ENCODE data around the gene TMEFF1.

The TMEFF1 gene

DNA sequence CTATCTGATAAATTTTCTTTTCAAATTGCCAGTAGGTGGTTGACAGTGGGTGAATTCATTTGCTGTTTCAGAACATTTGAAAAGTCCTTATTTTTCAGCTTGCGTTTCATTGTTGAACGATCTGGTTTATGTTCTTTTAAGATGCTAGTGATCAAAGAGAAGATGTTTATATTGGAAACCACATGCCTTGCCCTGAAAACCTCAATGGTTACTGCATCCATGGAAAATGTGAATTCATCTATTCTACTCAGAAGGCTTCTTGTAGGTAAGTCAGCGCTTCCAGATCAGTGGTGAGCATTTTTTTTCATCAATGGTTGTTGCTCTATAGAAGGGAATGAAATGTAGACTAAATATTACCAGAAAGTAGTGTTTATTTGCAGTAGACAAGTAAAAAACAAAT, 88.3 kb downstream of the TMEFF1 start:
- intact Hi-C loops (cut with DNase I), result no loop called here
- DNase-seq, result no peak

DNA sequence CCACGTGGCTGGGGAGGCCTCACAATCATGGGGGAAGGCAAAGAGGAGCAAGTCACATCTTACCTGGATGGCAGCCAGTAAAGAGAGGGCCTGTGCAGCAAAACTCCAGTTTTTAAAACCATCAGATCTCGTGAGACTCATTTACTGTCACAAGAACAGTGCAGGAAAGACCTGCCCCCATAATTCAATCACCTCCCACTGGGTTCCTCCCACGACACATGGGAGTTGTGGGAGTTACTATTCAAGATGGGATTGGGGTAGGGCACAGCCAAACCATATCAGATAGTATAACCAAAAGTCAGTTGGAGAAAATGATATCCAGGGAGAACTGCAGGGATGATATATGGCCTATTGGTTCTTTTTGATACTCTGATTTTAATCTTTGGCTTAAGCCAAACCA, 94.9 kb downstream of the TMEFF1 start:
- DNase-seq, result no peak
- intact Hi-C loops (cut with DNase I), result no loop called here

DNA sequence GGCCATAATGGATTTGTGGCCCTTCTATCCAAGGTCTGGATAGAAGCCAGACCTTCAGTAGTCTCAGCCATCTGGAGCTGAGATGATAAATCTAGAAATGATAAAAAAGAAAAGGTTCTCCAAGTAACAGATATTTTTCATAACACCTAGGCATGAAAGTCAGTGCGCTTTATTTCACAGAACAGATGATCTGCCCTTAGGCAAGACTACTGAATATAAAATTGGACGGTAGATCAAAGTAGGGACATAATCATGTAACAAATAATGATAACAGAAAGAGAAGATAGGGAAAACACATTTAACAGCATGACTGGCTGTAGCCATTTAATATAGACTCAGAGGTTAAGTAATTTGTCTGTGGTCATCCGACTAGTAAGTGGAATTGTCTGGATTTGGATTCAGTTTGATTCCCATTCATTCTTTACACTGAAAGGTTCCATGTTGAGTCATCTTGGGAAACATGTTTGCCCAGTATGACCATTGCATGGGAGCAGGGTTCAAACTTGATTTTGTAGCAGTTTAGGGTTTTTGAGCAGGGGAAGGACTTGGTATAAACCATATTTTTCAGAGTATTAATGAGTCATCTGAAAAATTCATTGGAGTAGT, 100.8 kb downstream of the TMEFF1 start:
- intact Hi-C loops (cut with DNase I), result no loop called here
- DNase-seq, result no peak

DNA sequence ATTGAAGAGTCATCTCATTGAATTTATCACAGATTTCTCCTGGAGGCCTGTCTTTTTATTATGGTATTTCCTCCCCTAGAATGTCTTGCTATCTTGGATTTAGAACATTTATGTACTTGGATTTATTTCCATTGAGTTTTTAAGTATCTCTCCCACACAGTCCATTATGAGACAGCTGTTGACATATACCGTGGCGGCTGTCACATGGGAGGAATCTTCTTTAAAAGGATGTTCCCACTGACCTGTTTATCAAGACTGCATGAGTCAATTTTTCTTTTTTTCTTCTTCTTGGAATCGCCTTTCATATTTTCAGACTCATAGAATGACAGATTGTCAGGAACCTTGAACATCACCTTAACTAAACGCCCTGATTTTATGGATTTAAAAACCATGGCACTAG, 102.1 kb downstream of the TMEFF1 start:
- no peak for DNase-seq
- intact Hi-C loops (cut with DNase I), result no loop called here

DNA sequence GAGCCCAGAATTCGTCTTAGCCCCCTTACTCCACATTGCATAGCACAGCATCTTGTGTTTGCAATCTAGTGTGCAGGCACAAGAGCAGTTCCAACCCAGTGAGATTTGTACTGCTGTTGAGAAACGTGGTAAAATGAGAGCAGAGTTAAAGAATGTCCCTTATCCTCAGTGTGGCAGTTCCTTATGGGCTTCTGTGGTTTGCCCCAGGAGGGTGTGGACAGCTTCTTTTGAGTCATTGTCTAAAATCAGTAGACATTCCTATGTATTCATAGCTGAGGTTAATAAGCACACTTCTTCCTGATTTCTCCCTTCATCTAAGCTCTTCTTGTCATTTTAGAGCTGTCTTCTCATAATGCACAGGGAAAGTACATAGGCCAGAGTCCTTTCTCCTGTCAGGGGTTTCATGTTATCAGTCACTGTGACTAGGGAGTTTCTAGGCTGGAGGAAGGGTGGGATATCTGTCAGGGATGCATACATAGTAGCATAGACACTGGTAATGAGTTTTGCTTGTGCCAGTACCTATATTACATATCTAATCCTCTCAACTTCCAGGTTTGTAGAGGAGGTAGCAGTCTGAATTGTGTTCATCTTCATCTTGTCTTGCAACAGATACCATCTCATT, 102.9 kb downstream of the TMEFF1 start:
- DNase-seq, result no peak
- intact Hi-C loops (cut with DNase I), result no loop called here

DNA sequence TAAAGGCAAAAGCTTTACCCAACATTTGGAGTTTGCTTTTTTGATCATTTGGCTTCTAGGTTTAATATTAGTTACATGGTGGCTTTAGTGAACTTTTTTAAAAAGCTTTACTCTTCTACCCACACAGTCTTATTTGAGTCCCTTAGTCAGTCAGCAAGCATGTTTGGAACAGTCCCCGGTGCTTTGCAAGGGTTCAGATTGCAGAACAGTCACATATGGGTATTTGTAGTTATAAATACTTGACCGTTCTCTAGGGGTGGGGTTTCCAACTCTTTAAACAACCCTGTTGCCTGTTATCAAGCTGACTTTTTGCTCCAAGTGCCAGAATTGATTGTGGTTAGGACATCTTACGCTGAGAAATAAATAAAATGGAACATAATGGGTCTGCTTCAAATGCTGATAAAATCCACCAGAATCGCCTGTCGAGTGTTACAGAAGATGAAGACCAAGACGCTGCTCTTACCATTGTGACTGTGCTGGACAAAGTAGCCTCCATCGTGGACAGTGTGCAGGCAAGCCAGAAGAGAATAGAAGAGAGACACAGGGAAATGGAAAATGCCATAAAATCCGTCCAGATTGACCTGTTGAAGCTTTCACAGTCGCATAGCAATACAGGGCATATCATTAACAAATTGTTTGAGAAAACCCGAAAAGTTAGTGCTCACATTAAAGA, 105.0 kb downstream of the TMEFF1 start, which contains the start of gene CAVIN4:
Gene CAVIN4, plus strand, starts transcription at position 304 of the 673 bp plus-strand sequence. Its CDS starts 65 bp downstream, at position 369.
- DNase-seq, result no peak
- intact Hi-C loops (cut with DNase I), result no loop called here

DNA sequence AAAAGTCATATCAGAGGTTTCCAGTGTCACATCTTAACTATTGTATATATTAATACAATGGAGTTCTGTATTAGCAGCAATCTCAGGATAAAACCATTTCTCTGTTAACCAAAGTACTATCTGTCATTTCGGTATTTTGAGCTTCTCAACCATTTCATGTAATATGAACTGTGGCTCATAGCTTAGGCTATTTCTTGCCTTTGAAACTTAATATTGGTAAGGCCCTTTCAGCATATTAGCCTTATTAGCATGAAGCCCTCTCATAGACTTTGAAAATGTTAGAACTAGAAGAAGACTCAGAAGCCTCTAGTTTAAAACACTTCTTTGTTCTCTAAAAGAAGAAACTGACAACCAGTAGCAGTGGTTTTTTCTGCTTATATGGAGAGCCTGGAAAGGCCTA, 105.7 kb downstream of the TMEFF1 start:
- intact Hi-C loops (cut with DNase I), result no loop called here

DNA sequence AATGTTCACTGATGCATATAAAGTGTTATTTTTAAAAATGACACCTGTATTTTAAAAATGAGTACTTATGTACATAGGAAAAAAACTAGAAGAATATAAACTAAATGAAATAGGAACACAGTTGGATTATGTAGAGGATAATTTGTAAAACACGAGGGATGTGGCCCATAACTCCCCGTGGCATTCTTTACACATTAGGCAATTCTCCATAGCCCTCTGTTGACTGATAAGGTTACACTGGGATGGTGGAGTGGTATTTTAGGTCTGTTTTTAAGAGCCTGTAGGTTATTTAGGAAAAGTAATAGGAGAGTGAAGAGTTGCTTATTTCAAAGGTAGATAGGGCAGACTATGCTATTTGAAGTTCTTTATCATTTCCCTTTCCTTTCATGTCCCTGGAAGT, 106.7 kb downstream of the TMEFF1 start:
- intact Hi-C loops (cut with DNase I), result no loop called here
- no peak for DNase-seq

More for the DNA sequence above, 105.7 kb downstream of the TMEFF1 start:
- no peak for DNase-seq

DNA sequence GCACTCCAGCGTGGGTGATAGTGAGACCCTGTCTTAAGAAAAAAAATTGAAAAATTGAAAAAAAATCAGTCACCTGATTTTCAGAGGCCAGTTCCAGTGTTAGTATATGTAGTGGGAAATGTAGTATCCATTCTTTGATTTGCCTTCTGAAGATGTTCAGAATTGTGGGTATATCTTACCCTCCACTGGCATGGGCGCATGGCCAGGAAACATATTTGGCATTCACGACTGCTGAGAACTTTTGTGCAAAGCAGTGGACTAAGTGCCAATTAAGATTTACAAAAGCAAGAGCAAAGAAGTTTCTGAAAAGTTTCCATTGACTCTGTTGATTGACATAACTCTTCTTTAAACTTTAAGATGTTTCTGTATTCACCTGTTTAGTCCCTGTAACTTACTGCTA, 107.3 kb downstream of the TMEFF1 start:
- DNase-seq, result peak in 2 of 10 donors; percentile 52 to 71
- intact Hi-C loops (cut with DNase I), result no loop called here

DNA sequence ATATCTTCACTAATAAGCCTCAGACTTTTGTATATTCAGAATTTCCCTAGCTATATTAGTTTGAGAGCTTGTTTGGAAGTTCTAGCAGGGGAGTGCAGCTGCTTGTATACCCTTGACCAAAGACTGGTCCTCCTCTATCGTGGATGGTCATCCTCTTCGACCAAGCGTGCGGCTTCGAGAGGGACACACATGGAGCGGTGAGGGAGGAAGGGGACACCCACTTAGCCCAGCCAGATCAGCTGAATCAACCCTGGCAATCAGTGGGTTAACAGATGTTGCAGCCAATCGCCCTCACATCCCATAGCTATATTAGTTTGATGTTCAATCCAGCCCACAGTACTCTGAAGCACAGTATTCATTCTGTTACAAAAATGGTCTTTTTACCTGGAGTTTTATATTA, 108.1 kb downstream of the TMEFF1 start:
- DNase-seq, result peak in 1 of 10 donors; percentile 64
- intact Hi-C loops (cut with DNase I), result no loop called here

DNA sequence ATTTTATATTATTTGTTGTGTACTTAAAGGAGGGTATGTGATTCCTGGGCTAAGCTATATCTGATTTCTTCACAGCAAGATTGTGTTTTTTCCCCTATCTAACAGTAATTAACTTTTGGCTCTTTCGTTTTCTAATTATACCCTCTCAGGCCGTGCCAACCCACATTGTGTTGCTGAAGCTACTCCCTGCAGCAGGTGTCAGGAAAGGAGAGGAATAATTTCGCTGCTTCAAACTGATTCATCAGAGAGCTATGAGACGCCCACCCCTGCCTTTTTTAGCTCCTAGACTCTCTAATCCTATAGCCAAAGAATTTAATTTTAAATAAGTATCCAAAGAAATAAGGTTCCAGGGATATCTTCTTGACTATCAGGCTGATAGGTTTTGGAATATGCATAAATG, 108.7 kb downstream of the TMEFF1 start:
- intact Hi-C loops (cut with DNase I), result no loop called here
- no peak for DNase-seq

DNA sequence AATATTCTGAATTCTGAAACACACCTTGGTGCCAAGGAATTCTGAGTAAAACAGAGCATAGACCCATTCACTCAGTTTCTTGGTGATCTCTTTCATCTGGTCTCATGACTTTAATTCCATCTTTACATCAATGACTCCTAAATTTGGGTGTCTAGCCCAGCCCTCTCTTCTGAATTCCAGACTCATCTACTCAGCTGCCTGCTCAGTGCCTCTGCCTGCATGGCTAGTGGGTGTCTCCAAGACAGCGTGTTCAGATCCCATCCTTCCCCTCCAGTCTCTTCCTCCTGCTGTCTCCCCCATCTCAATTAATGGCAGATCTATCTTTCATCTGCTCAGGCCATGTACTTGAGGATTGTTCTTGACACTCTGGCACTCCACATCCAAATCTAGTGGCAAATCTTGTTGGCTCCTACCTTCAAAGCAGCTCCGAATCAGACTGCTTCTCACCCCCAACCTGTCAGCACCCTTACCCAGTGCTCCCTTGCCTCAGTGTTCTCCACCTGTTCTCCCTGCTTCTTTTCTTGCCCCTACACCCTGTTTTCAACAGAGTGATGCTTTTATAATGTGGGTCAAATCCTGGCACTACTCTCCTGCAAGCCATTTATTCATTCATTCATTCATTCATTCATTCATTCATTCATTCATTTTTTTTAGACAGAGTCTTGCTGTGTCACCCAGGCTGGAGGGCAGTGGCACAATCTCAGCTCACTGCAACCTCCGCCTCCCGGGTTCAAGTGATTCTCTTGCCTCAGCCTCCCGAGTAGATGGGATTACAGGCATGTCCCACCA, 110.3 kb downstream of the TMEFF1 start:
- intact Hi-C loops (cut with DNase I), result no loop called here

DNA sequence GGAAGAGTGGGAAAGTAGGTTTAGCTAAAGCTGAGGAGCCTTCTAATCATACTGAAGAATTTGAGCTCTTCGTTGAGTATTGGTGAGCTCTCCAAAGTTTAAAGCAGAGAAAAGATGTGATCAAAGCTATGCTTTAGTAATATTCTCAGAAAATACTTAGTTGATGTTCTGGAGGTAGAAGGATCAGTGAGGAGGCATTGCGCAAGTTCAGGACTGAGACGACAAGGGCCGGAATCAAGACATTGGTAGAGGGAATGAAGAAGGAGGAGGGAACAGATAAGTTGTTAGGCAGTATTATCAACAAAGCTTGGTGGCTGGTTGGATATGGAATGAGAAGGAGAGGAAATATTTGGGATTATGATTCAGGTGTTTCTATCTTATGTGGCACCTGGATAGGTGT, 112.0 kb downstream of the TMEFF1 start:
- intact Hi-C loops (cut with DNase I), result no loop called here
- no peak for DNase-seq

More for the DNA sequence above, 110.3 kb downstream of the TMEFF1 start:
- DNase-seq, result no peak

DNA sequence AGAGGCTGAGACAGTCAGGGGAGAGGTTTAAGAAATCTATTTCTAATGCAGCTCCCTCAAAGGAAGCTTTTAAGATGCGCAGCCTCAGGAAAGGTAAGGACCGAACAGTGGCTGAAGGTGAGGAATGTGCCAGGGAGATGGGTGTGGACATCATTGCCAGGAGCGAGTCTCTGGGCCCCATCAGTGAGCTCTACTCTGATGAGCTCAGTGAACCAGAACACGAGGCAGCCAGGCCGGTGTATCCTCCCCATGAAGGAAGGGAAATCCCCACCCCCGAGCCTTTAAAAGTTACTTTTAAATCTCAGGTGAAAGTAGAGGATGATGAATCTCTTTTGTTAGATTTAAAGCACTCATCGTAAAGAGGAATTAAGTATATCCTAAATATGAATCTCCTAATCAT, 113.1 kb downstream of the TMEFF1 start:
- intact Hi-C loops (cut with DNase I), result no loop called here
- no peak for DNase-seq

DNA sequence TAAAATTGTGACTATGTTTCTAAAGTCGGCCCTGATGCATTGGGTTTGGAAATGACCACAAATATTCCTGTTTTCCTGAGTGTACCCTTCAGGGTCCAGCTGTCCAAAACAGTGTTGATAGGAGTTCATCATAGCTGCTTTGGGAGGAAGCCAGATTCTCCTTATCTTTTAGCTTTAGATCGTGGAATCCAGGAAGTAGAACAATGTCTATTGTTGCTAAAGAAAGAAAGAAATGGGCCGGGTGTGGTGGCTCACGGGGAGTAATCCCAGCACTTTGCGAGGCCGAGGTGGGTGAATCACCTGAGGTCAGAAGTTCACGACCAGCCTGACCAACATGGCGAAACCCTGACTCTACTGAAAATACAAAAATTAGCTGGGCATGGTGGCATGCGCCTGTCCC, 114.4 kb downstream of the TMEFF1 start:
- DNase-seq, result no peak
- intact Hi-C loops (cut with DNase I), result no loop called here

DNA sequence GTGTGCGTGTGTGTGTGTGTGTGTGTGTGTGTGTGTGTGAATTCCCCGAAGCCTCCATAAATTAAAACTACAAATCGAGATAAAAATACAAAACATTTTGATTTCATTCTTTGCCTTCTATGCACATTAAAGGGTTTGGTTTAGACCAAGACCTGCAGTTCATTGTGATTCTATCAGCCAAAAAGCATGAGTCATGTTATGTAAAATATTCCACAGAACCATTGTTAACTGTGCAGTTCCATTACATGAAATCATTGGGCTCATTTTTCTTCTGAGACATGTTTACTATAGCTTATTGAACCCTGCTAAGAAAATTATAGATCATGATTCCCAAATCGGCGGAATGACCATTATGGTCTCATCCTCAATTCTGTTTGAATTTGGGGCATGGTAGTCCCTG, 116.6 kb downstream of the TMEFF1 start:
- no peak for DNase-seq
- intact Hi-C loops (cut with DNase I), result no loop called here

DNA sequence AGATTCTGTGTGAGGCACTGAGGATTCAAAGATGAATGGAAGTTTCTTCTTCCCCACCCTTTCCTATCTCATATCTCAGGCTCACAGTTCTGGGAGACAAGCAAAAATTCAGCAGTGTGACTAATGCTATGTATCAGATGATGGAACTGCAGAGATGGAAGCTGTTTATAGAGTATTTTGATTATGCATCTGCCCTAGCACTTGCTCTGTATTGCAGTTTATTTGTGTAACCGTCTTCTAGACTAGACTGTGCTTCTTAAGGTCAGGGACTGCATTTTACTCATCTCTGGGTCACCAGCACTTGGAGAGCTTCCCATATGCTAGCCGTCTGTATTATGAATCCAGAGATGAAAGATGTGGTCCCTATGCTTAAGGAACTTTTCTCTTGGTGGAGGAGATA, 117.5 kb downstream of the TMEFF1 start:
- no peak for DNase-seq
- intact Hi-C loops (cut with DNase I), result loop anchor here (10.0 kb wide), 1 partner anchor 116 kb away; the partner anchor contains the start of gene TMEFF1

DNA sequence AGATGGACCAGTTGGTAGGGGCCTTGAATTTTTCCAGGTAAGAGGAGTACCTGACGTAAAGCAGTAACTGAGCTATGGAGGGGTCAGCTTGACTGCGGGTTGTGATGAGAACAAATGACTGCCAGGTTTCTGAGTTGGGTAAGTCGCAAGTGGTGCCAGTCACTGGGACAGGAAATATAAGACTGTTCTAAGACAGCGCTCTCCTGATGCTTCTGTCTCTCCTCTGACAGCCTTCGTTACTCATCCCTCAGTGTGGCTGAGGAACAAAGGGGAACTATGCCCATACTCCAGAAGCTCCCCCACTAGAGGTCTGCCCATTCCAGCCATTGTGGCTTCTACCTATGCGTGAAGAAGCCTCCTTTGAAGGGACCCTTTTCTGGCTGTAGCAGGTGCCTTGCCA, 118.2 kb downstream of the TMEFF1 start:
- no peak for DNase-seq
- intact Hi-C loops (cut with DNase I), result loop anchor here (10.0 kb wide), 1 partner anchor 116 kb away; the partner anchor contains the start of gene TMEFF1

DNA sequence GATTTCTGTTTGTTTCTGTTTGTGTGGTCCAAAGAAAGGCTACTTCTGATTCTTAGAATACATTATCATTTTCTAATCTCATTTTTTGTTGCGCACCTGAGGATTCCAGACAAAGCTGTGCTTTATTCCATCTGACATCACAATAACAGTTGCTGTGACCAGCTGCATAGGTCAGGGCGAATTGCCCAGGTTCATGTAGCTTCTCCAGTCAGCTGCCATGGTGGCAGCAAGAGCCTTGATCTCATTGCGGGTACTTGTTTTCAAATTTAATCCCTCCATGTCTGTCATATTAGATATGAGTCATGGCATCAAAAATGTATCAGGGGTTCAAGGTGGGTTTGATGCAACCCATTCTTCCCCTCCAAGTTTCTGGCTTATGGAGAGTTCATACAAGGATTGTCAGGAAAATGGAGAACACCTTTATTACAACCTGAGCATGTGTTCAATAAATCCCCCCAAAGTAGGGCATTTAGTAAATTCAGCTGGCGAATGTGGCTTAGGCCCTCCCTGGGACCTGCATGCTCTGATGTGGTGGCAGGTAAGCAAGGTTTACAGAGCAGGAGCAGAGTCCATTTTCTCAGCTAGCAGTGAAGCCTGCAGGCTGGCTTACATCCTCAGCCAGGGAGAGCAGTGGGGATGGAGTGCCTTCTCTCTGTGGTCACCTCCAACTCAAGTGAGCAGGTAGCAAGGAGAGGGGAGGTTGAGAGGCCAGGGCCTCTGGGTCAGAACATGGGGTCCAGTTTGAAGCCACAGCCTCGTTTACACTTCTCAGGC, 118.9 kb downstream of the TMEFF1 start:
- intact Hi-C loops (cut with DNase I), result loop anchor here (10.0 kb wide), 1 partner anchor 117 kb away; the partner anchor contains the start of gene TMEFF1
- DNase-seq, result no peak
